Urinary bladder (tissue), 4 donors: ENCODE data around the gene OSBPL3. TPM values are rescaled to one million over a fixed set of nuclear protein-coding genes. Genes with fewer than 3 reads are reported as not detected.
A peak's percentile ranks its signal among the peaks of the same experiment; 100 is the strongest.

Experiments
- DNase-seq: peaks from one replicate; pipeline ENCODE4 v3.0.0-alpha.2; 2015; ENCODE audit errors: extremely low spot score
- H3K27ac ChIP-seq: one replicate; pipeline ENCODE4 v1.5.1; 2013; ENCODE audit warnings: low read depth, mild to moderate bottlenecking, moderate library complexity
- H3K36me3 ChIP-seq: one replicate; pipeline ENCODE4 v1.6.1; 2013; ENCODE audit warnings: mild to moderate bottlenecking, moderate library complexity; ENCODE audit not compliant: insufficient read depth
- H3K4me1 ChIP-seq: one replicate; pipeline ENCODE4 v1.6.1; 2013; ENCODE audit warnings: mild to moderate bottlenecking, moderate library complexity; ENCODE audit not compliant: insufficient read depth
- H3K4me3 ChIP-seq: one replicate; pipeline ENCODE4 v1.5.1; 2013; ENCODE audit warnings: low read depth, low read length
- WGBS: extraction: QIAGEN DNeasy Blood & Tissue Kit; methylation state at CpG from one replicate; pipeline ENCODE4 v1.1.7; 2013; 5-methylcytosine and 5-hydroxymethylcytosine counted together
- polyA plus RNA-seq: library from polyadenylated mRNA; stranded (reverse); fragments of 200-250 nt; gene quantifications from one replicate; pipeline ENCODE4 v1.2.3, GENCODE V29; 2013
- total RNA-seq: library from RNA; depleted of rRNA; stranded (reverse); fragments of >200 nt; gene quantifications from one replicate; pipeline ENCODE4 v1.2.3, GENCODE V29; 2014
- donor health status: healthy with polysubstance abuse.
- donor health status: healthy.

The OSBPL3 gene
- total and polyA plus RNA-seq, 2 donors = 1.9 to 4.9 TPM

- Histone ChIP-seq H3K4me3 (no peak overlapping the region), H3K27ac (no peak overlapping the region), H3K4me1 (no peaks in the 10 kb centered on the region), H3K36me3 (no peaks in the 10 kb centered on the region)
- WGBS = 57% methylated on average over 2 of the region's 2 CpGs
- no peak for DNase-seq
Observed at GRCh38 chr7:24769851-24770250, 210.1 kb downstream of the OSBPL3 start.

- H3K36me3 ChIP-seq = no peaks in the 10 kb centered on the region
- H3K4me3 ChIP-seq = no peak overlapping the region
- DNase-seq = no peak
- 69% methylated on average over 9 of the region's 9 CpGs for WGBS
- H3K4me1 ChIP-seq = no peaks in the 10 kb centered on the region
- H3K27ac ChIP-seq = no peak overlapping the region
Observed at GRCh38 chr7:24769014-24769830, 210.8 kb downstream of the OSBPL3 start.

- DNase-seq = no peak
- WGBS = 48% methylated on average over 9 of the region's 9 CpGs
- no peaks in the 10 kb centered on the region for H3K36me3 ChIP-seq
- no peak overlapping the region for H3K4me3 ChIP-seq
- H3K27ac ChIP-seq = no peak overlapping the region
- no peaks in the 10 kb centered on the region for H3K4me1 ChIP-seq
Observed at GRCh38 chr7:24767878-24768569, 212.0 kb downstream of the OSBPL3 start.

- Histone ChIP-seq H3K27ac (no peak overlapping the region), H3K4me3 (no peak overlapping the region), H3K36me3 (no peaks in the 10 kb centered on the region), H3K4me1 (no peaks in the 10 kb centered on the region)
- WGBS = 61% methylated on average over 8 of the region's 8 CpGs
- DNase-seq = no peak
Observed at GRCh38 chr7:24764972-24765744, 214.8 kb downstream of the OSBPL3 start.

- DNase-seq = no peak
- H3K4me3 ChIP-seq = no peak overlapping the region
- H3K27ac ChIP-seq = no peak overlapping the region
- H3K4me1 ChIP-seq = no peaks in the 10 kb centered on the region
- 68% methylated on average over 1 of the region's 1 CpG for WGBS
- no peaks in the 10 kb centered on the region for H3K36me3 ChIP-seq
Observed at GRCh38 chr7:24764011-24764410, 216.0 kb downstream of the OSBPL3 start.

GRCh38 chr7:24763303-24763901 is 216.6 kb downstream of the OSBPL3 start:
- Histone ChIP-seq H3K4me1 (no peaks in the 10 kb centered on the region), H3K36me3 (no peaks in the 10 kb centered on the region), H3K27ac (no peak overlapping the region), H3K4me3 (no peak overlapping the region)
- WGBS = 74% methylated on average over 5 of the region's 5 CpGs
- DNase-seq = no peak

- Histone ChIP-seq H3K27ac (no peak overlapping the region), H3K4me3 (no peak overlapping the region), H3K4me1 (no peaks in the 10 kb centered on the region), H3K36me3 (no peaks in the 10 kb centered on the region)
- no peak for DNase-seq
- whole genome bisulfite sequencing = 69% methylated on average over 7 of the region's 7 CpGs
Observed at GRCh38 chr7:24762771-24763170, 217.2 kb downstream of the OSBPL3 start.

- 73% methylated on average over 1 of the region's 1 CpG for WGBS
- Histone ChIP-seq H3K36me3 (no peaks in the 10 kb centered on the region), H3K4me1 (no peaks in the 10 kb centered on the region)
Observed at GRCh38 chr7:24760968-24761367, 219.0 kb downstream of the OSBPL3 start.

GRCh38 chr7:24757353-24758275 is 222.4 kb downstream of the OSBPL3 start, which contains the start of gene GSDME:
Gene GSDME (minus strand): TSS chr7:24757464. CDS start chr7:24749774, 7,690 bp downstream.
- H3K36me3 ChIP-seq = no peaks in the 10 kb centered on the region
- H3K27ac ChIP-seq = peak within 1 kb of the TSS; percentile 88
- no peak for DNase-seq
- no peaks in the 10 kb centered on the region for H3K4me1 ChIP-seq
- peak within 1 kb of the TSS; percentile 71 for H3K4me3 ChIP-seq
- 8% methylated on average over 78 of the region's 81 CpGs for WGBS

More at GRCh38 chr7:24760968-24761367, 219.0 kb downstream of the OSBPL3 start:
- Histone ChIP-seq H3K4me3 (no peak overlapping the region), H3K27ac (no peak overlapping the region)
- no peak for DNase-seq

- Histone ChIP-seq H3K36me3 (no peaks in the 10 kb centered on the region), H3K4me3 (peak overlapping the region; percentile 71), H3K27ac (peak overlapping the region; percentile 88), H3K4me1 (no peaks in the 10 kb centered on the region)
- no peak for DNase-seq
- WGBS = 5% methylated on average over 54 of the region's 54 CpGs
Observed at GRCh38 chr7:24756545-24757352, 223.2 kb downstream of the OSBPL3 start.

- no peaks in the 10 kb centered on the region for H3K4me1 ChIP-seq
- H3K4me3 ChIP-seq = no peak overlapping the region
- no peak for DNase-seq
- no peak overlapping the region for H3K27ac ChIP-seq
- 84% methylated on average over 12 of the region's 12 CpGs for WGBS
- H3K36me3 ChIP-seq = no peaks in the 10 kb centered on the region
Observed at GRCh38 chr7:24755541-24756407, 224.2 kb downstream of the OSBPL3 start.
